Measurements from ENCODE around the gene PIEZO1.

- no peak for TF ChIP-seq CTCF (IDR thresholded peaks at IDR 0.05)
- no peak for TF ChIP-seq POLR2A (IDR thresholded peaks at IDR 0.05)
These were observed 26.6 kb downstream of the PIEZO1 start for GRCh38 chr16:88758227-88758943.
